Coronary artery (tissue), 2 donors: Measurements from ENCODE around the gene ISLR.

Experiments
- DNase-seq: peaks from one replicate; pipeline ENCODE4 v3.0.0-alpha.2; 2017; ENCODE audit warnings: low spot score
- H3K27ac ChIP-seq, 2 donors: fragments of 200-600 bp; sonication (generic); one replicate each; pipeline ENCODE4 v1.5.1; 2016 to 2019
- H3K4me3 ChIP-seq: fragments of 200-600 bp; sonication (generic); 2 replicates; pipeline ENCODE4 v1.5.1; 2016; ENCODE audit warnings: mild to moderate bottlenecking, moderate library complexity
- CTCF ChIP-seq: fragments of 200-600 bp; sonication (generic); IDR thresholded peaks from one replicate; pipeline ENCODE4 v1.5.1; 2019; ENCODE audit warnings: antibody characterized with exemption

The ISLR gene

GRCh38 chr15:74225928-74226327, 52.4 kb downstream of the ISLR start:
- no peak overlapping the region for H3K4me3 ChIP-seq
- H3K27ac ChIP-seq = no peak overlapping the region

More at GRCh38 chr15:74225928-74226327, 52.4 kb downstream of the ISLR start:
- no peak for TF ChIP-seq CTCF
- no peak for DNase-seq
